PFSK-1 (cell line): Measurements from ENCODE around the gene MAOA.

Experiments
- POLR2AphosphoS5 ChIP-seq: IDR thresholded peaks from 2 replicates; pipeline ENCODE4 v1.6.1; 2012; ENCODE audit warnings: low read depth, mild to moderate bottlenecking, control low read depth, low read length, moderate library complexity
- SIN3A ChIP-seq: IDR thresholded peaks from 2 replicates; pipeline ENCODE4 v1.6.1; 2012; ENCODE audit warnings: mild to moderate bottlenecking, low read length, moderate library complexity, borderline replicate concordance; ENCODE audit not compliant: insufficient read depth
- TAF1 ChIP-seq: IDR thresholded peaks from 2 replicates; pipeline ENCODE4 v1.6.1; 2012; ENCODE audit warnings: low read length, control low read depth, borderline replicate concordance; ENCODE audit not compliant: insufficient read depth

DNA sequence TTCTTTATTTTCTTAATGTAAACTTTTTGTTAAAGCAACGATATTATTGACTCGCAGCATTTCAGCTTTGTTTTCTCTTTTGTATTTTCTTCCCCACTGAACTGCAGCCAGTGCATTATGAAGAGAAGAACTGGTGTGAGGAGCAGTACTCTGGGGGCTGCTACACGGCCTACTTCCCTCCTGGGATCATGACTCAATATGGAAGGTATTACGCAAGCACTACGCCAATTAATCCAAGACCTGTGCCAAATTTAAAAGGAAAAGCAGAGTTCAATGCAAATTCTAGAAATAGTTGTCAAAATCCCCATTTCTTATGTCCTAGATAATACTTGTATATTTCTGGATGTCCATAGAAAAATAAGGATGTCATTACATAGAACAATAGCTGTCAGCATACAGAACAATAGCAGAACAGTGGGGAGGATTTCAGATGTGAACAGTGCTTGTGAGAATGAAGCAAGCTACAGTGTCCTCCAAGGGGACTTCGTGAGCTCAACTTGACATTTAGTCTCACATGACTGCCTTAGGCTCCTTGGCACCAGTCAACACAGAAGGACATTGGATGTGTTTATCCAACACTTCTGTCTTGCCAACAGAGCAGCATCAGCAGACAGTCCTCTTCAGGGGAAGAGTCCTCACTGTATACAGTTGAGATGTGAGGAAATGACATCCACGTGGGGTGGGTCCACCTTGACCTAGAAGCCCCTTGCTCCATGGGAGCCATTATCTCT is 85.9 kb downstream of the MAOA start:
- no peak for TF ChIP-seq POLR2AphosphoS5
- TF ChIP-seq SIN3A: no peak
- no peak for TF ChIP-seq TAF1
